GM19240 (cell line): ENCODE data around the gene KHK.

Experiments used
- DNase-seq: peaks from one replicate; pipeline ENCODE4 v3.0.0; 2011; ENCODE audit warnings: low spot score; ENCODE audit not compliant: insufficient read length

KHK gene

GRCh38 chr2:27086724-27087593, at the start of gene KHK:
Gene KHK, plus strand, starts transcription at chr2:27086772. Its CDS starts 488 bp downstream, at chr2:27087260.
- DNase-seq = peak; percentile 22

GRCh38 chr2:27038012-27038411, 48.6 kb upstream of the KHK start:
- DNase-seq = no peak

GRCh38 chr2:27038631-27039339, 47.8 kb upstream of the KHK start:
- no peak for DNase-seq

- DNase-seq = no peak
Observed at GRCh38 chr2:27039426-27039825, 47.1 kb upstream of the KHK start.

- no peak for DNase-seq
Observed at GRCh38 chr2:27039871-27040270, 46.7 kb upstream of the KHK start.

- no peak for DNase-seq
Observed at GRCh38 chr2:27040282-27040681, 46.3 kb upstream of the KHK start.

GRCh38 chr2:27041752-27042151, 44.8 kb upstream of the KHK start:
- DNase-seq = no peak

GRCh38 chr2:27042159-27042661, 44.4 kb upstream of the KHK start:
- DNase-seq = no peak

GRCh38 chr2:27042985-27043634, 43.5 kb upstream of the KHK start:
- DNase-seq = no peak

- DNase-seq = peak; percentile 51
Observed at GRCh38 chr2:27049422-27050280, 36.9 kb upstream of the KHK start.

- DNase-seq = peak; percentile 74
Observed at GRCh38 chr2:27050281-27050995, 36.1 kb upstream of the KHK start.

- peak; percentile 96 for DNase-seq
Observed at GRCh38 chr2:27050996-27051901, 35.3 kb upstream of the KHK start, which contains the start of gene AGBL5. Gene AGBL5, plus strand, starts transcription at chr2:27051668. Its CDS starts 1,291 bp downstream, at chr2:27052959.

GRCh38 chr2:27051902-27052645, 34.5 kb upstream of the KHK start:
- DNase-seq = no peak

- no peak for DNase-seq
Observed at GRCh38 chr2:27053321-27053720, 33.3 kb upstream of the KHK start.

- DNase-seq = no peak
Observed at GRCh38 chr2:27053776-27054175, 32.8 kb upstream of the KHK start.

GRCh38 chr2:27054721-27055120, 31.9 kb upstream of the KHK start:
- no peak for DNase-seq

- no peak for DNase-seq
Observed at GRCh38 chr2:27057184-27057583, 29.4 kb upstream of the KHK start.

- DNase-seq = no peak
Observed at GRCh38 chr2:27058210-27058609, 28.4 kb upstream of the KHK start.
